Activated CD8-positive, alpha-beta memory T cell treated with anti-CD3 and anti-CD28 coated beads for 24 hours (primary cell): Measurements from ENCODE around the gene SORCS2.

Experiments used
- DNase-seq: peaks from one replicate; pipeline ENCODE4 v3.0.0-alpha.2; 2020

SORCS2 gene

DNA sequence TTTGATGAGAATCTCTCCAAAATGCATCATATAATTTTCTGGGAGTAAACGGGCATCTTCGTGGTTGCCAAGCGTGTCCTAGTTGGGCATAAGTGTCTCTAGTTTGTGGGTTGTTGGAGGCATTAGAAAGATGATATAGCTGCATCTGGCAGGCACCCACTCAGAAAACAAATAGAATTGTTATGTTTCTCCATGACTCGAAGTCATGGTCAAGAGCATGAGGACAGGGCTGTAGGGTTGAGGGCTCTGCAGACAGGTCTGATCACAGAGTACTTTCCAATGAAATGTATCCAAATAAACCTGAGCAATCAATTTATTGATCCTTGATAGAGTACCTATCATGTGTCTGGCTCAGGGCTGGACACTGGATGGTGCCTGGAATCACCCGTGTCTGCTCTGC is 82.7 kb downstream of the SORCS2 start:
- no peak for DNase-seq

DNA sequence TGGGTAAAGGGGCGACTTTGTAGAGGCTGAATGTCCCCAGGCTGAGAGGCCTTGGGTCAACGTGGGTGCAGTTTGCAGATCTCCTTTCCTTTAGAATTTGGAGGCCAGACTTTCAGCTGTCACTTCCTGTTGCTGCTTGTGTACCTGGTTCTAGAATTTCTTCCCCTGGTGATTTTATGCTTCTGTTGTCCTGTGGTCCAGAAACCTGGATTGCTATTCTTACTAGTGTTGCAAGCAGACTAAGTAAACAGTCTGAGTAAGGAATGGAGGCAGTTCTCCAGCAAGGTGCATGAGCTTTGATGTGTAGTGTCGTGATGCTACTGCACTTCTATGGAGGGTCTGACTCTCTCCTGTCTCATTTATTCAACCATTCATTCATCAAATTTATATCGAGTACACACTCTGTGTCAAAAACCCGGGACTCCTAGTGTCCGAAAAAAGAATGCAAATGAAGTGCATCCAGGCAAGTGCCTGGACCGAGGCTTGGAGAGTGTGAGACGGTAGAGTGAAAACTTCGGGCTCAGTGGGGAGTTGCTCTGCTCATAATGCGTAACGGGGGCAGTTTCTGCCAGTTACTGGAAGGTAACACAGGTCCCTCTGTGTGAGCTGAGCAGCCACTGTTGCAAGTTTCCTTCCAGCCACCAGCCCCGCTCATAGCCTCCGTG is 83.3 kb downstream of the SORCS2 start:
- DNase-seq, result no peak

DNA sequence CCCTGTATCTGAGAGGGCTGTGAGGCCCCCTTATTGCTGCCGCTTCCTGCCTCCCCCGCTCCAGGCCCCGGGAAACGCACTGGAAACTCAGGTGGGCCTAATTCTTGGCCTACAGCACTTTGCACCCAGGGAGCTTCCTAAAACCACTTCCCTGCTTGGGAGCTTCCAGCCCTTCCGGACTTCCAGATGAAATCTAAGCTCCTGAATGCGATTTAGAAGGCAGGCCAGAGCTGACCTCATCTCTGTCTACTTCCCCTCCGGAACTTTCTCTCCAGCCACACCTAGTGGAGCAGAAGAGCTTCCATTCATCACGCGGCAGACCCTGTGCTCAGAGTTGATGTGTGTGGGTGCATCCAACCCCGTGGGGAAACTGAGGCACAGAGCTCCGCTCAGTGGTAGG is 84.2 kb downstream of the SORCS2 start:
- no peak for DNase-seq

DNA sequence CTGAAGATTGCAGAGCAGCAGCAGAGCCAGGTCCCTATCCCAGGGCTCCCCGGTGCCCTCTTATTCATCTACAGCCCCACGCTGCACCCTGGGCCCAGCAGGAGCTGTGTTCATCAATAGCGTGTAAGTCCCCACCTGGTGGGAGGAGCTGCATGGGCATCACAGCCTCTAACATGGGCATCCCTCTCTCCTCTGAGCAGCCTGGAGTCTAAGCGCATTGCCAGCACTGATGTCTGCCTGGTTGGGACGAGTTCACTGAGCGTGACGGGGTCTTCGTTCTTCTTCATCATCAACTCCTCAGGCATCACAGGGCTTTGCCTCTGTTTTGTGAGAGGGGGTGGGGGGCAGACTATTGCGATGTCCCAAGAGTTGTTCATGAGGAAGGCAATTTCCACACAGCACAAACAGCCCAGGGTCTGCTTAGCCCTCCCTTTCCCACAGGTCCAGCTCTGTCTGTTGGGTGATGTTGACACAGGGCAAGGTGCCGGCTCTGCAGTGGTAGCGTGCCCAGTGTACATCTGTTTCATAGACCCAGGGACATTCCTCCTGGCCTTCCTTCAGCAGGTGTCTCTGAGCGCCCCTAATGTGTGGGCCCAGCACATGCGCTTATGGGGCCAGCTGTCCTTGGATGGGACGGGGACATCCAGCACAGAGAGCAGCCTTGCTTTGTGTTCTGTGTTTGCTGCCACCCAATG is 85.9 kb downstream of the SORCS2 start:
- DNase-seq, result no peak

DNA sequence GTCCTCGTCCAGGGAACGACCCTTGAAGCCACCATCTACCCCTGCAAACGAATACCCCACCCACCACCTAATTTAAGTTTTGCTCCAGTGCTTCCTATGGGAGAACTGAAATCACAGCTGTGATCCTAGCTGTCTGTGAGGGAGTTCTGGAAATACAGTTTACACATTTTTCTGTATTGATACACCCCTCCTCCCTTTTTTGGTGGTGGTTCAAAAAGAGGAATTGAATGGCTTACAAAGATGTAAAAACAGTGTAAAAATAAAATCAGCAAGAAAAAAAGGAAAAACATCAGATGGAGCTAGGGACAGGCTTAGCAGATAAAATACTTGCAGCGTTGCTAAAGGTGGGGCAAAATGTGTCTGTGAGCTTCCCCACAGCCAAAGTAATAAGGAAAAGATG is 86.6 kb downstream of the SORCS2 start:
- no peak for DNase-seq

DNA sequence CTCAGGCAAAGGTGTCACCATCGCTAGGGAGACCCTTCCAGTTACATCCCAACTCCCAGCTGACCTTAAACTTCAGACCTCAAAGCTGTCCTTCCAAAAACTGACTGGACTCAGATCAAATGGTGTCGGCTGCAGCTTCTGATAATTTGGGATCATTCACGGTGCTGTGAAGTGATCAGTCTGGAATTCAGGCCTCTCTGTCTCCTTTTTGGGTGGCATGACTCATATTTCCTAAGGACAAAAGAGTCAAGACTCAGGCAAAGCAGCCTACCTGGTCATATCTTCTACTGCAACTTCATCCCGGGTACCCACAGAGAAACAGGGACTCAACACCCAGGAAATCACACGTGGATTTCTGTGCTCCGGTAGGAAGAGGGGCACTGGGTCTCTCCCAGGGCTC is 87.6 kb downstream of the SORCS2 start:
- DNase-seq, result no peak

DNA sequence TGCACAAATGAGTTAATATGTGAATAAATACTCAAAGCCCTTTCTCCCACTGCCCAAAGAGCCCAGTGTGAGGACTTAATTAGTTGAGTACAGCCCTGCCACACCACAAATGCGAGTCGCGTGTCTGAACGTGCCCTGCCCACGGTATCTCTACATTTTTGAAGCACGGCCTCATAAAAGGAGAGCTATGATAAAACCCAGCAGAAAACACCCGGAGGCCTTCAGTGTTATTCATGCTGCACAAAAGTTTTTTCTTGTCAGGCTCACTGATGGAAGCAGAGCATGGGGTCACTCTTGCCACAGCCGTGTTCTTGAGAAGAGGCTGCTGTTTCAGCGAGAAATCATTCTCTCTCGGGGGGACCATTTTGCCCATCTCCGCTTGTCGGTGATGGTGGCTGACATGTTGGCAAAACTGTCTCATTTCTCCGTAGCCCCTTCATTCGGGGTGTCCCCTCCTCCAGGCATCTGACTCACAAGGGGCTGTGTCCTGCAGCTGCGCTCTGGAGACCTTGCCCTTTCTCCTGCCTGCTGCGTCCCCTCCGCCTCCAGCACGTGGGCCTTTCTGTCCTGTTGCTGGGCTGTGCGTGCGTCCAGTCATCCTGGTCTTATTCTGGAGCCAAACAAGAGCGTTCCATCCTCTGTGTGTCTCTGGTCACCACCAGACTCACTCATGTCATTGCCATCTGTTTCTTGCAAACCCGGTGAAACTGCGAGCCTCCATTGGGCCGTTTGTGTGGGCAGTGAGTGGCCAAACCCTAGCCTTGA is 88.8 kb downstream of the SORCS2 start:
- no peak for DNase-seq

DNA sequence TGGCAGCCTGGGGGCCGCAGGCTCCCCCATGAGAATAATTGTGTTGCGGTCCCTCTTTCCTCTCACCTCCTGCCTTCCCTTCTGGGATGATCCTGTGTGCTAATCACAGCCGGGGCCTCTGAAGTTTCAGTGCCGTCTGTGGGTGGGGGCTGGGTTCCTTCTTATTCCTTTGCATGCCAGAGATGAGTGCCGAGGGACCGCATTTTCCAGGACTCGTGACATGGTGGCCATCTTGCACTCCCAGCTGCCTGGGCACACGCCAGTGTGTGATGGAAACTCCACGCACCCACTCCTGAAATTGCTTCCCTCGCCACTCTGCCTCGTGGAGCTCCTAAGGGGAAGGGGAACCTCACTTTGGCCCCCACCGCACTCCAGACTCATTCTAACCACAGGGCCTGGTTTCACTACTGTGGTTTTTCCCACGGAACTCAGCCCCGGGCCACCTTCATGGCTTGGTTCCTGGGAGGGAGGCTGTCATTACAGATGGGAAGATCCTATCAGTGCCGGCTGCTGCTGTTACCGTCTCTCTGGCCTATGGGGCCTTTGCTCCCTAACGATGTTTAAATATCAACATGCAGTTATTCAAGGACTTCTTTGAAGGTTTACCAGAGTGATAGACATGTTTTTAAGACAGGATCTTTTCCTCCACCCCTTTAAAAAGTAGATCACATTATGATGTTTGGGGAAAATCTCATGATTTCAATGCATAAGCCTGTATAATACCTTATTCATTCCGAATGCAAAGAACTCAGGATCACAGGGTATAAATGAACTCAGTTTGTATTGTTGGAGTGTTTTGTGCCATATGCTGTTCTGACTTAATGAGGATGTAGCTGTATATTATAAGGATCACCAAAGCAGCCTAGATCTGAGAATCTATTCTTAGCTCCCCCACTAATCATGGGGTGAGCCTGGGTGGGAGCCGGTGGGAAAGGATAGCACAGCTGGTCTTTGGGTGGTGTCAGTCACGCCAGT is 89.6 kb downstream of the SORCS2 start:
- no peak for DNase-seq

DNA sequence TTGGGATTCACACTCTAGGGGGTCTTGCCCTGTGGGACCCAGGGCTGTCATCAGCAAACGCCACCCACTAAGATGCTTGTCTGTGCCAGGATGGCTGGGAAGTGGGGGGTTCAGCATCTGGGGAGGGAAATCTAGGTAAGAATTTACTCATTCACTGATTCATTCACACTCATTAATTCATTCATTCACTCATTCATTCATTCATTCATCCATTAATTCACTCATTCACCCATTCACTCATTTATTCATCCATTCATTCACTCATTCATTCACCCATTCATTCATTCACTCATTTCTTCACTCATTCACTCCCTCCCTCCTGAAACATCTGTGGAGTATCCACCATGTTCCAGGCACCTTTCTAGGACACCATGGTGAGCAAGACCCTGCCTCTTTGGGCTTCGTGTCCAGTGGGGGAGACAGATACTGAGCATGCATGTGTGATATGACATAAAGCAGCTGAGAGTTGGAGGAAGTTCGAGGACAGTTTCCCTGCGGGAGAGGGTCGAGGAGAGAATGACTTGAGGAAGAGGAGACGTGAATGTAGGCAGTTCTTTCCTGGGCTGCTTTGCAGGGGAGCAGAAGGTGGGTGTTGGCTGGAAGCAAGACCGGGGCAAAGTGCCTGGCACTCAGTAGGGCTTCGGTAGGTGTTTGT is 90.6 kb downstream of the SORCS2 start:
- no peak for DNase-seq

DNA sequence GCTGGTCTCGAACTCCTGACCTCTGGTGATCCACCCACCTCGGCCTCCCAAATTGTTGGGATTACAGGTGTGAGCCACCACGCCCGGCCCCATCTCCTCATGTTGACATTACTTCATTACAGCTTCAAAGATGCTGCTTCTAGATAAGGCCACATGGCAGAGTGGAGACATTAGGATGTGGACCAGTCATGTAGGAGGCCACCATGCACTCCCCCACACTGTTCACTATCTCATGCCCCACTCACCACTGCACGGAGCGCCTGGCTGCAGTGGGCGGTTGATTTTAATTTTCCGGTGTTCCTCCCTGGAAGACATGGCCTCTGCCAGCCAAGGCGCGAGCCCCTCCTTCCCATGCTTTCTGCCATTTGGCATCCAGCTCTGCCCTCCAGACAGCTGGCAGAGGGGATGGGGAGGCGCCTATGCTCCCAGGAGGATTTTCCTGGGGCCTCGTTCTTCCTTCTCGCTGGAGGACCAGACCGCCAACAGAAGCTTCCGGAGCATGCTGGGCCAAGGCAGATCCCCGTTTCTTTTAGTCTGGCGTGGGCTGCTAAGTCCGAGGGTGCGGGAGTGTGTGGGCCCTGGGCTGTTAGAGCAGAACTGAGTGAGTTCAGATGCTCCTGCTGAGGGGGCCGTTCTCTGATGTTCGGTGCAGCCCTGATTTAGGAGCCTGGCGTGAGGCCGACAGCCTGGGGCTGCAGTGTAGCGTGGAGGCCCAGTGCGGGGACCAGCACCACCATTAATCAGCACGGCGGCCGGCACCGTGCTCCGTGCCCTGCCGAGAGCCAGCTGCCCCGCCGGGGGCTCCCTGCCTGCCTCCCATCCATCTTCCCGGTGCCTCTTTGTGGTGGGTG is 93.1 kb downstream of the SORCS2 start:
- no peak for DNase-seq

DNA sequence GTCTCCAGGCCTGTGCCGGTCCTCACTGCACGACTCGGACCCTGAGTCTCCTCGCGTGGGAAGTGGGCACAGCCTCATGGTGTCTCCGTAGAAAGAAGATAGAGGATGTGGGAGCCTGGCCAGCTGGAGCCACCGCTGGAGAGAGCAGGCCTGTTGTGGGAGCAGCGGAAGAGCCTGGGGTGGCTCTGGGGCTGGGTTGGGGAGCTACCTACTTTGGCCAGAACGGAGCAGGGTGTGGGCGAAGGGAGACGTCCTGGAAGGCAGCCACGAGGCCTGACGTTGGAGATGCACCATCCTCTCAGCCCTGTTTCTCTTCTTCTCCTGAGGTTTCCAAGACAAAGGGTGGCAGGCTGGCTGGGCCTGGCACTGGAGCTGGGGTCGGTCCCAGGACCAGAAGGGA is 93.8 kb downstream of the SORCS2 start:
- DNase-seq, result no peak

DNA sequence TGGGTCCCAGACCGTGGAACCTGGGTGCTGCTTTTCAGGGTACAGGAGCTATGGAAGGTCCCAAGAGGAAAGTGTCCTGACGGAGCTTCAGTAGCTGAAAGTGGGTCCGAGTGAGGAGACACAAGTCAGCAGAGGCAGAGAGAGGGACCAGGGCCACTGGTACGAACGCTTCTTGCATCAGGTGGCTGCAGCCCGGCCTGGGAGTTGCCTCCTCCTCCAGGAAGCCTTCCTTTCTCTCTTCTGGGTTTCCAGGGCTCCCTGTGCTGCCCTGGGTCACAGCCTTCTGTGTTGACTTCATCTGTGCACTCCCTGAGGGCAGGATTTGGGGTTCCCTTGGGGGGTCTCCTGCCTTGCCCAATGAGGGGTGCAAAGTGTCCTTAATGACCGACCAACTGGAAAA is 94.5 kb downstream of the SORCS2 start:
- DNase-seq, result no peak

DNA sequence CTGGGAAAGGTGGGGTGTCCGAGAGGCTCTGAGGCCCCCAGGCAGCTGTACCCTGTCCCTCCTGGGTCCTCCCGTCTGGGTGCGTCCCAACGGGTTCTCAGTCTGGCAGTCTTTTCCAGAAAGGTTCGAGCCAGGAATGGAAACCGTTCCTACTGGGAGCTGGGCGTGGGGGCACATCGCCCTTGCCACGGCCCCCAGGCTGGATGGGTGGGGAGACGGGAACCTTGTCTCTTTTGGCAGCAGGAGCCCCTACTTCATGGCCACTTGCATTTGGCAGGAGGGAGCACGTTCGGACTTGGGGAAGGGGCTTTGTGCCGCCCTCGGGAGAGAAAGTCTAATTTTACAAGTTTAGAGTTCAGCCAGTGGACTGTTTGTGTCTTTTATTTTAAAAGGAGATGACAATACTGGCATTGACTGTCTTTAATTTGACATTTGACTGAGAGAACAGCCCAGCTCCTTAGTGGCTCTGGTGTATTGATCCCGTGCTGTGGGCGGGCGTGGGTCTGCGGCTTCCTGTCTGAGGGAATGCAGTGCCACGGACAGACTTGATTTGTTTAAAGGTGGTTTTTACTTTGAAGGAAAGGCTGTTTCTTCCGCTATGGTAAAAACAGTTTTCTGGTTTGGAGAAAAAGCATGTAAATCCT is 95.1 kb downstream of the SORCS2 start:
- DNase-seq, result no peak

DNA sequence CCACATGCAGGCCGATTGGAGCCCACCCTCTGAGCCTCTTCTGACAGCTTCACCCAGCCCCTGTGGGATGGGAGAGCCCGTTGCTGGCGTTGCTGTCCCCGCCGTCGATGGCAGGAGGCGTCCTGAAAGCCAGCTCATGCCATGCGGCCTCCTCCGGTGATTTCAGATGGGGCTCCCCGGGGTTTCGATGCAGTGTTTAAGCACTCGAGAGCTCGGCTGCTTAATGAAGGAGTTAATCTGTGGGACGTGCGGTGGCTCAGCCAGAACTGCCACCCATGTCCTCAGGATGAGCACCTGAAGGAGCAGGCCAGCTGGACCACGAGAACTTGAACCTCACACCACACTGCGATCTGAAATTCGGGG is 95.6 kb downstream of the SORCS2 start:
- no peak for DNase-seq

DNA sequence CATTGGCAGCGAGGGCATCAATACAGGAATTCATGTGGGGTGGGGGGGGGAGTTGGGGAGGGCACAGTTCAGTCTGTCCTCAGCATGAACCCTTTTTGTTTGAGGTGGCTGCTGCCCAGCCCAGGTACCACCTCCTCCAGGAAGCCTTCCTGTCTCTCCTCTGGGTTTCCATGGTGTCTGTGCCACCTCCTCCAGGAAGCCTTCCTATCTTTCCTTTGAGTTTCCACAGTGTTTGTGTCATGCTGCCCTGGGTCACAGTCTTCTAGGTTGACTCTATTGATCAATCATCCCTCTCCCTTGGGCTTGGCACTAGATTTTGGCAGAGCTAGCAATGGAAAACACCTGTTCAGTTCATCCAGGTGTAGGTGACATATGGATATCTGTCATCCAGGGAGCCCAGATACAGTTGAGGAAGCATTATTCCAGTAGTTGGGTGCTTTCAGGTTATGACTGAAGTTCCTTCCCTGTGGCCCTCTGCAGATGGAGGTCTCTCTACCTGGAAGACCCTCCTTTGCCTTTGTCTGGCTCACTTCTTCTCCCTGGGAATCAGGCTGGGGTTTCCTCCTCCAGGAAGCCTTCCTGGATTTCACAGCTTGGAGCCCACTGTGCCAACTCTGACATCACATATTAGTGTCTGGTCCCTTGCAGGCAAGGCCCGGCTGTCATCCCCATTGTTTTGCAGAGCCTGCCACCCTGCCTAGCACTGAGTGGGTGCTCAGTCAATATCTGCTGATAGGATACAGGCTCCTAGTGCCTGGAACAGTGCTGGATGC is 96.6 kb downstream of the SORCS2 start:
- DNase-seq, result no peak

DNA sequence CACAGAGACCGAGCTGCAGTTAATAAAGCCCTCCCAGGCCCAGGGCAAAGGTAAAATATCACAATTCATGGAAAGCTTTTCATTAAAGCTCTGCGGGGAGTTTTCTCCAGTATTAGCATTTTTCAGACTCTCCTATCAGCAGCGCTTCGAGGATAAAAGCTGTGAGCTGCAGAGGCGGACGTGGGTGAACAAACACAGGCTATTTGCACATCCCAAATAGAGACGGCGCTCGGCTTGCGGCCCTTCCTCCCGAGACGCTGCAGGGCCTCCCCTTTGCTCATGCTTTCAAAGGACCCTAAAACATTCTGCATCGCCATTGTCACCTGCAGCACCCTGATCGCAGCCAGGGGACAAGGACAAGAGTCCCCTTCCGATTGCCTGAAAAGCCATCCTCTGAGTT is 97.3 kb downstream of the SORCS2 start:
- DNase-seq, result no peak

DNA sequence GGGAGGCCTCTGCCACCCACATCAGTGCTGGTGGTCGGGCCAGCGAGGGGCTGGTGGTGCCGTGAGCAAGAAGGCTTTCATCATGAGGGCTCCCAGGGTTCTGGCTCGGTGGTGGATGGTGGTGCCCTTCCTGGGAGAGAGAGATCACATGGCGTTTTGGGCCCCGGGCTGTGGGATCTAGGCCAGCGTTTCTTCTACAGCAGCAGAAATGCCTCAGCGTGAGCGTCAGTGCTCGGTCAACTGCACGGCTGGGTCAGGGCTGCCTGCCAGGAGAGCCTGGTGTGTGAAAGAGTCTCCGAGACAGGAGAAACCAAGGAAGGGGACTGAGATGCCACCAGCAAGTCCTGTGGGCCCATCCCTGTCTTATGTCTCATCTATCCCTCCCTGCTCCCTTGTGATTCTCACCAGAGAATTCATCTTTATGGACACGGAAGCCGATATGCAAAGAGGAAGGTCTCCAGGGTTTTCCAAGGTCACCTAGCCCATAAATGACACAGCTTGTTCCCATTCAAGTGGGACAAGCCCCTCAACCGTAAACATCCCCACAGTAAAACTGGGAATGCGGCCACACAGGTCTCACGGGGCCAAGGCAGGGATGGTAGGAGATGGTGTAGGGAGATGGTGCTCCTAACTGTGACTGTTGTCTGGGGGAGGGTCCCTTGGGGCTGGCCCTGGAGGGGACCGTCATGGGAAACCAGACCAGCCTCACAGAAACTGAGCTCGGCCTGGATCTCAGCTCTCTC is 99.2 kb downstream of the SORCS2 start:
- no peak for DNase-seq

DNA sequence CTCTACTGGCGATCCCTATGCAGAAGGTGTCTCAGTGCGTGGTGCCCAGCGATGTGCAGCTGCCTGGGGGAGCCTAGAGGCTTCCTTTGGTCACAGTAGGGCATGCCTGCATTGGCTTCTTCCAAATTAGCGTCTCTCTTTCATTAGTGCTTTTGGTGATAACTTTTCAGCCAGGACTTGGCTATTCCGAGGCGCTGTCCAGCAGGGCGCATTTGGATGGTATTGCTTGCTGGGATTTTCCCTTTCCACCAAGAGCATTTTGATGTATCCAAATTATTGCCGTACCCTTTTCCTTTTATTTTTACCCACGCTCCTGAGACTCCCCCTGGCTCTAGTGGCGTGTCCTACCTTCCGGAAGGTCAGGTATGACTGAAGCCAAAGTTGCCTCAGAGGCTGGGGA is 101.4 kb downstream of the SORCS2 start:
- no peak for DNase-seq

DNA sequence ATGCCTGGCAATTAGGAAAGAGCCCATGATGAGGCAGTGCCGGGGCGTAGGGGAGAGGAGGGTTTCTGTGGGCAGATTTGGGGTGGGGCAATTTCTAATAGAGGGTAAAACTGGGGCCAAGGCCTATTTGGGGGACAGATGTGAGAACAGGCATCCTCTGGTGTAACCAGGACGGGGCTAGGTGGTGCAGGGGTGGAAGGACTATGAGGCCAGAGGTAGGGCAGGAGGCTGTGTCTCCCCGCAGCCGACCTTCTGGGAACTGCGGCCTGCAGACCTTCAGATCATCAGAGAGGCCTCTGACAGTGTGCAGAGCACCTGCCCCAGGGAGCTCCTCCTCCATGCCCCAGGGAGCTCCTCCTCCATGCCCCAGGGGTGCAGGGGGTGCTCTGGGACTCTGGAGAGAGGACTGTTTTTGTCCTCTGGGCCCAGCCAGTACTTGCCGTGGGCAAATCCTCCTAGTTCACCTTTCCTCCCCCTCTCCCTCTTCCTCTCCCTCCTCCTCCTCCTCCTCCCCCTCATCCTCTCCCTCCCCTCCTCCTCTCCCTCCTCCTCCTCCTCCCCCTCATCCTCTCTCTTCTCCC is 101.9 kb downstream of the SORCS2 start:
- no peak for DNase-seq
